Measurements from ENCODE around the gene COL19A1.

The COL19A1 gene

DNA sequence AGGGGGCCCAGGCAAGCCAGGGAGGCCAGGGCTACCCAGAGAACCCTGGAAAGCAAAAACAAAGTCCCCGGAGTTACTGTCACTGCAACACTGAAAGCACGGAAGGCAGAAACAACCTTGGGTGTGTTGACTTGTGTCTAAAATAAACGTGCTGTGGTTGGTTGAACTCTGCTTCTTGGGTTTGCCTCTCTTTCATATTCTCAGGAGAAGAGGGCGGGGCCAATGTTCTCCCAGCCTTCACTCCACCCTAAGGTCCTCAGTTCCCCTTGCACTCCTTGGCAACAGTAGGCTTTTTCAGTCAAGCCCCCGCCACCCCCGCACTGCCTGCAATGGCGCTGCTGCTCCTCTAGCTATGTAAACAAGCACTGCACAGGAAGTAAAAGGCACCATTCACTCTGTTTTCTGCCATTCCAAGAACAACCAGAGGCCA lies 375.6 kb downstream of the COL19A1 start:
- no peak for DNase-seq

DNA sequence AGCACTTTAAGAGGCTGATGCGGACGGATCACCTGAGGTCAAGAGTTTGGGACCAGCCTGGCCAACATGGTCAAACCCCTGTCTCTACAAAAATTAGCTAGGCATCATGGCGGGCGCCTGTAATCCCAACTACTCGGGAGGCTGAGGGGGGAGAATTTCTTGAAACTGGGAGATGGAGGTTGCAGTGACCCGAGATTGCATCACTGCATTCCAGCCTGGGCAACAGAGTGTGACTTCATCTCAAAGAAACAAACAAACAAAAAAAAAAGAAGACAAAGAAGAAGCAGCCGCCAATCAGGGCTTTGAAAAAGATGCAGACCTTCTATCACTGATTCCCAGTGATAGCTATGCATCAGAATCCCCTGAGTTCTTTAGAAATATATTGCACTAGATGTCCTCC lies 379.8 kb downstream of the COL19A1 start:
- DNase-seq, result no peak

DNA sequence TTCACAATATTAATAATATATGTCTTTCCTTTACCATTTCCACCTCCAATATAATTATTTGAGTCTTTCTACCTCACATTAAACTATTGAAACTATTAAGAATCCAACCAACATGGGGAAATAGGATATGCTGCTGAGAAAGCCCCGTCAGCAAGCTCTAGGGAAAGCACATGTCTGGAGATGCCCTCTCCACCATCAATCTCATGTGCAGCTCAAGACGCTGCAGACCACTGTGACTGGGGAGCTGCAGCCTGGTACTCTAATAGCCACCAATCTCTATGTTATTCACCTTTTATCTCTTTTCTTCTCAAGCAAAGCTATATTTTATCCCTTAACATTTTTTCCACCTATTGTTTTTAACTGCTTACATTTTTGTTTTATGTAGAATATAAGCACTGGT lies 386.2 kb downstream of the COL19A1 start:
- DNase-seq, result no peak

DNA sequence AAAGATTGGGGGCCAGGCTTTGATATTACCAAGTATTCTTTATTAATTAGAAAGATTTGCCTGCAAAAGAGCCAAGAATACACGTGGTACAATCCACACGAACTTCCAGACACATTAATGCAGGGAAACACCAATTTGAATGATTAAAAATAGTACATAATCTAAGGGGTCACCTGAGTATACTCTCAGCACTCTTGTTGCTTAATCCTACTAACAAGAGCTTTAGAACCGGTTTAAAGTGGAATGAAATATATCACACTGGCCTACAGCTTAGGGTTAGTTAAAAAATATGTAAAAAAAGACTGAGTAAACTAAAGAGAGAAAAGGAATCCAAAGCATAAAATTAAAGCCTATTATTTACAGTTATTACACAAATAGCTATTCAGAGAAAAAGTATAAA lies 387.6 kb downstream of the COL19A1 start:
- no peak for DNase-seq

DNA sequence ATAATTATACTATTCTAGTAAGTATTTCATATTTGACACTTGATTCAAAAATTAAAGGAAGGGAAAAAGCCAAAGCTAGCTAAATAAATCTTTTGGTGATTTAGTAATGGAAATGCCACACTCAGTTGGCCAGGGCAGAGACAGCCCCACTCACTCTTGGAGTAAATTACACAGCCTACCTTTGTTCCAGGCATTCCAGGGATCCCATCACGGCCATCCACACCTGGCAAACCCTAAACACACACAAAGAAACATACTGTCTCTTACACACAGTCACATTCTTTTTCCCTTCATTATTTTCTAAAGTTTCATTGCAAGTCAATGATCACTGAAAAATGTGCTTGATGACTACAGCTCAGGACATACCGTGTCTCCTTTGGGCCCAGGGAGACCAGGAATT lies 388.4 kb downstream of the COL19A1 start:
- no peak for DNase-seq

DNA sequence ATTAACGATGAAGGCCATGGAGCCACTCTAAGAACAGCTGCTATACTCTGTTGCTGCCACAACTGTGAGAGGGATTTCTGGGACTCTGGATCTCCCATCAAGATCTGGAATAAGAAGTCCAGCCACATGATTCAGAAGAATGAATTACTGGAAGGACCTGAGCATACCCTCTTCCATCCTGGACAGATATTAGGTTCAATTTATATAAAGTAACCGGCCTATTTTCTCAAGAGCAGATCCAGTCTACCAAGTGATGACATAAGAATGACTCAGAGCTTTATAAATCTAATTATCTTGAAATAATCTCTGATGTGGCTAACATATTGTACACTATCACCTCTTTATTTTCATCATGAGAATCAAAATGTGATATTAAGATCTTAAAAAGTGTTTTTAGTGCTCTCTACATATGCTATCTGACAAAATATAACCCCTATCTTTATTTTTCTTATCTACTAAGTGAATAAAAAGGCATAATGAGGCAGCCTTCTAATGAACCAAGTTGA lies 391.5 kb downstream of the COL19A1 start:
- DNase-seq, result no peak

DNA sequence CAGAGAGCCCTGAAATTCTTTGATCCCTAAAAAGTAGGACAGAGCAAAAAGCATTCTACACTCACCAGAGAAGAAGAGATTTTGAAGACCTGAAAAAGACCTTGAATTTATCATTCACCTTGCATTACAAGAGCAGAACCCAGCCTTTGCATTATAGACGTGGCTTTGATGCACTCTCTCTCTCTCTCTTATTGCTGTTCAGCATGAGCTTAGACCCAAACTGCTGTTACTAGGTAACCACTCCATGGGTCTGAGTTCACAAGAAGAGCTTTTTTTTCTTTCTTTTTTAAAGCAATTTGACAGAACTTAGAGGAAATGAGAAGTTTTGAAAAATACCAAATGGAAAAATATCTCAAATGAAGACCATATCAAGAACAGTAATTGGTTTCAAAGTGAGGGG lies 392.1 kb downstream of the COL19A1 start:
- no peak for DNase-seq
